H1 (cell line): Measurements from ENCODE around the gene ATP6V1E1. TPM values are rescaled to one million over a fixed set of nuclear protein-coding genes. Genes with fewer than 3 reads are reported as not detected.

ENCODE experiments used
- CTCF ChIA-PET: fragments of 300-600 bp; sonication (Branson Sonifier 250); formaldehyde crosslinking; loops from one replicate; lab custom pipeline; 2021; ENCODE audit not compliant: partially characterized antibody; lab: Charles Lee
- POLR2A ChIA-PET: fragments of 300-600 bp; sonication (Branson Sonifier 250); formaldehyde crosslinking; loops from one replicate; lab custom pipeline; 2021; ENCODE audit warnings: inconsistent platforms; ENCODE audit not compliant: partially characterized antibody; lab: Charles Lee
- DNase-seq, 2 experiments: peaks; one replicate each; pipeline versions ENCODE4 v3.0.0 to v3.0.0-alpha.2; 2010 to 2022; ENCODE audit warnings: low spot score in 2 of 2, low read depth in 1 of 2, mixed read lengths in 1 of 2
- FAIRE-seq: peaks from 2 replicates; lab custom pipeline; 2011; peaks lifted over from hg19 to GRCh38; lab: Jason Lieb, UNC
- H2AFZ ChIP-seq: 2 replicates; pipeline ENCODE4 v1.8.1; 2012; ENCODE audit warnings: low read length, inconsistent platforms
- H2AK5ac ChIP-seq: 2 replicates; pipeline ENCODE4 v1.6.1; 2013; ENCODE audit warnings: low read depth, low read length
- H2BK120ac ChIP-seq: replicated peaks from 2 replicates; pipeline ENCODE3; 2013; ENCODE audit warnings: low read depth, low read length, inconsistent platforms
- H2BK12ac ChIP-seq: 2 replicates; pipeline ENCODE4 v1.6.1; 2013; ENCODE audit warnings: low read depth, low read length
- H2BK15ac ChIP-seq: 2 replicates; pipeline ENCODE4 v1.6.1; 2013; ENCODE audit warnings: low read length
- H2BK20ac ChIP-seq: 2 replicates; pipeline ENCODE4 v1.6.1; 2013; ENCODE audit warnings: low read length
- H2BK5ac ChIP-seq: 2 replicates; pipeline ENCODE4 v1.6.1; 2013; ENCODE audit warnings: low read depth, low read length
- H3K14ac ChIP-seq: 2 replicates; pipeline ENCODE4 v1.6.1; 2013; ENCODE audit warnings: inconsistent platforms; ENCODE audit not compliant: insufficient read length
- H3K18ac ChIP-seq: 2 replicates; pipeline ENCODE4 v1.6.1; 2013; ENCODE audit warnings: low read length; ENCODE audit errors: extremely low read depth
- H3K23ac ChIP-seq: 2 replicates; pipeline ENCODE4 v1.6.1; 2013; ENCODE audit warnings: inconsistent platforms; ENCODE audit not compliant: insufficient read length
- H3K23me2 ChIP-seq: 2 replicates; pipeline ENCODE4 v1.6.1; 2013; ENCODE audit warnings: low read depth, low read length
- H3K27ac ChIP-seq: 2 replicates; pipeline ENCODE4 v1.6.1; 2011; ENCODE audit warnings: low read depth, low read length, inconsistent platforms
- H3K27me3 ChIP-seq, 4 experiments: replicated peaks in 1 of 4; 1 replicate in 1 of 4; 2 replicates in 3 of 4; pipeline versions ENCODE4 v1.6.1 to v1.8.1; 2011 to 2013; ENCODE audit warnings: low read length in 3 of 4, mild to moderate bottlenecking in 3 of 4, inconsistent platforms in 2 of 4, mixed read lengths in 2 of 4, moderate library complexity in 1 of 4; ENCODE audit not compliant: control insufficient read depth in 3 of 4, insufficient read depth in 3 of 4; ENCODE audit errors: extremely low read depth in 1 of 4
- H3K36me3 ChIP-seq, 4 experiments: 2 replicates each; pipeline versions ENCODE4 v1.6.1 to v1.8.1; 2011 to 2013; ENCODE audit warnings: mild to moderate bottlenecking in 4 of 4, low read length in 3 of 4, moderate library complexity in 2 of 4, control low read depth in 1 of 4, inconsistent platforms in 1 of 4; ENCODE audit not compliant: insufficient read depth in 4 of 4, control insufficient read depth in 2 of 4
- H3K4ac ChIP-seq: replicated peaks from 2 replicates; pipeline ENCODE3; 2013; ENCODE audit warnings: low read length, low read depth, mixed read lengths, inconsistent platforms; ENCODE audit not compliant: insufficient read length
- H3K4me1 ChIP-seq, 4 experiments: replicated peaks in 1 of 4; 1 replicate in 1 of 4; 2 replicates in 3 of 4; pipeline versions ENCODE4 v1.6.1 to v1.8.1; 2011 to 2013; ENCODE audit warnings: low read length in 3 of 4, inconsistent platforms in 2 of 4, mixed read lengths in 1 of 4; ENCODE audit not compliant: insufficient read depth in 4 of 4, control insufficient read depth in 3 of 4
- H3K4me2 ChIP-seq, 2 experiments: 2 replicates each; pipeline versions ENCODE4 v1.6.1 to v1.8.1; 2011 to 2013; ENCODE audit warnings: low read depth in 2 of 2, low read length in 2 of 2, control low read depth in 1 of 2, inconsistent platforms in 1 of 2, mild to moderate bottlenecking in 1 of 2; ENCODE audit not compliant: insufficient read depth in 1 of 2
- H3K4me3 ChIP-seq, 4 experiments: fragments of 200-600, 300-600 bp in 1 of 4; sonication (generic), shearing (Covaris generic), sonication (Bioruptor Twin) in 1 of 4; 2 replicates each; pipeline versions ENCODE4 v1.5.1 to v1.8.1; 2011 to 2016; ENCODE audit warnings: low read length in 4 of 4, low read depth in 3 of 4, control low read depth in 2 of 4, inconsistent platforms in 2 of 4, mild to moderate bottlenecking in 2 of 4, mixed read lengths in 1 of 4, moderate library complexity in 1 of 4; ENCODE audit not compliant: insufficient read depth in 2 of 4; ENCODE audit errors: extremely low read depth in 1 of 4
- H3K56ac ChIP-seq: replicated peaks from 2 replicates; pipeline ENCODE3; 2013; ENCODE audit warnings: low read depth, mild to moderate bottlenecking, mixed read lengths, low read length, inconsistent platforms; ENCODE audit not compliant: insufficient read length
- H3K79me1 ChIP-seq: 2 replicates; pipeline ENCODE4 v1.6.1; 2013; ENCODE audit warnings: low read depth, low read length, control low read depth
- H3K79me2 ChIP-seq, 2 experiments: 2 replicates each; pipeline versions ENCODE4 v1.6.1 to v1.8.1; 2012 to 2013; ENCODE audit warnings: low read length in 2 of 2, mild to moderate bottlenecking in 2 of 2, inconsistent platforms in 1 of 2; ENCODE audit not compliant: insufficient read depth in 2 of 2, control insufficient read depth in 1 of 2
- H3K9ac ChIP-seq, 4 experiments: replicated peaks in 1 of 4; 1 replicate in 1 of 4; 2 replicates in 3 of 4; pipeline versions ENCODE4 v1.6.1 to v1.8.1; 2011 to 2013; ENCODE audit warnings: low read depth in 3 of 4, low read length in 3 of 4, control low read depth in 2 of 4, mild to moderate bottlenecking in 2 of 4, moderate library complexity in 2 of 4, inconsistent platforms in 1 of 4; ENCODE audit errors: extremely low read depth in 1 of 4
- H3K9me3 ChIP-seq, 2 experiments: 2 replicates each; pipeline versions ENCODE4 v1.6.1 to v1.8.1; 2012 to 2013; ENCODE audit warnings: mild to moderate bottlenecking in 2 of 2, moderate library complexity in 2 of 2, control low read depth in 1 of 2, inconsistent platforms in 1 of 2, low read depth in 1 of 2, low read length in 1 of 2, mixed read lengths in 1 of 2; ENCODE audit not compliant: insufficient read depth in 2 of 2
- H4K20me1 ChIP-seq, 2 experiments: replicated peaks in 1 of 2; 2 replicates each; pipeline versions ENCODE3 to v1.8.1; 2011 to 2013; ENCODE audit warnings: inconsistent platforms in 2 of 2, low read length in 2 of 2, mild to moderate bottlenecking in 1 of 2; ENCODE audit not compliant: insufficient read depth in 2 of 2, control insufficient read depth in 1 of 2
- H4K5ac ChIP-seq: 2 replicates; pipeline ENCODE4 v1.6.1; 2013; ENCODE audit warnings: low read length, low read depth, mixed read lengths, inconsistent platforms; ENCODE audit not compliant: insufficient read length
- H4K8ac ChIP-seq: 2 replicates; pipeline ENCODE4 v1.8.0; 2013; ENCODE audit warnings: mild to moderate bottlenecking, moderate library complexity, low read length, inconsistent platforms; ENCODE audit not compliant: insufficient read depth; ENCODE audit errors: extremely low read depth
- H4K91ac ChIP-seq: replicated peaks from 2 replicates; pipeline ENCODE3; 2013; ENCODE audit warnings: low read length, mixed read lengths, inconsistent platforms; ENCODE audit not compliant: insufficient read length
- BACH1 ChIP-seq: IDR thresholded peaks from 2 replicates; pipeline ENCODE4 v1.6.1; 2012; ENCODE audit warnings: low read length, improper control_type of control experiment
- CREB1 ChIP-seq: IDR thresholded peaks from 2 replicates; pipeline ENCODE4 v1.6.1; 2012; ENCODE audit warnings: inconsistent platforms
- EP300 ChIP-seq, 2 experiments: IDR thresholded peaks; 1 replicate in 1 of 2; 2 replicates in 1 of 2; pipeline ENCODE4 v1.6.1; 2011 to 2012; ENCODE audit warnings: low read depth in 2 of 2, low read length in 2 of 2, mild to moderate bottlenecking in 2 of 2, borderline replicate concordance in 1 of 2, inconsistent platforms in 1 of 2, moderate library complexity in 1 of 2
- GTF2F1 ChIP-seq: IDR thresholded peaks from 2 replicates; pipeline ENCODE4 v1.6.1; 2012; ENCODE audit warnings: low read depth, low read length, improper control_type of control experiment, borderline replicate concordance
- NRF1 ChIP-seq: IDR thresholded peaks from 2 replicates; pipeline ENCODE4 v1.6.1; 2011; ENCODE audit warnings: mild to moderate bottlenecking, low read depth, low read length, improper control_type of control experiment
- PHF8 ChIP-seq: fragments of 200-600 bp; sonication (generic); conservative IDR thresholded peaks from 2 replicates; pipeline ENCODE4 v1.7.1; 2012; ENCODE audit warnings: low read depth, mild to moderate bottlenecking, inconsistent platforms, low read length, moderate library complexity
- POLR2AphosphoS5 ChIP-seq: IDR thresholded peaks from 2 replicates; pipeline ENCODE4 v1.6.1; 2011; ENCODE audit warnings: low read depth, low read length
- SIN3A ChIP-seq, 2 experiments: IDR thresholded peaks in 1 of 2; conservative IDR thresholded peaks in 1 of 2; 2 replicates each; pipeline ENCODE4 v1.6.1; 2011 to 2012; ENCODE audit warnings: low read length in 2 of 2, improper control_type of control experiment in 1 of 2, low read depth in 1 of 2, mild to moderate bottlenecking in 1 of 2
- SP4 ChIP-seq: IDR thresholded peaks from 2 replicates; pipeline ENCODE4 v1.6.1; 2012; ENCODE audit warnings: low read length, inconsistent platforms
- TAF1 ChIP-seq: IDR thresholded peaks from 2 replicates; pipeline ENCODE4 v1.6.1; 2011; ENCODE audit warnings: mild to moderate bottlenecking, low read depth, low read length
- WGBS, 2 experiments: shearing (Covaris generic) in 1 of 2; methylation state at CpG; one replicate each; pipeline versions ENCODE4 v1.1.6 to v1.1.7; 2013 to 2015; ENCODE audit warnings: low lambda C conversion rate in 2 of 2, mixed read lengths in 2 of 2, inconsistent platforms in 1 of 2, low coverage in 1 of 2, missing lambda C conversion rate in 1 of 2; ENCODE audit not compliant: insufficient replicate concordance in 2 of 2, insufficient coverage in 1 of 2, insufficient read length in 1 of 2; ENCODE audit errors: extremely low coverage in 1 of 2, missing lambda C conversion rate in 1 of 2; 5-methylcytosine and 5-hydroxymethylcytosine counted together
- polyA plus RNA-seq, 7 experiments: library from polyadenylated mRNA; depleted of rRNA in 3 of 7; stranded (reverse) in 5 of 7; unstranded in 2 of 7; fragments of >200 nt in 5 of 7; fragments of 200-250 nt in 2 of 7; gene quantifications; 1 replicate in 5 of 7; 2 replicates in 1 of 7; 4 replicates in 1 of 7; pipeline versions ENCODE4 v1.2.1 to v1.2.3, GENCODE V29; 2011 to 2013; ENCODE audit warnings: missing spikeins in 2 of 7, mixed read lengths in 2 of 7
- total RNA-seq: library from RNA; stranded (reverse); fragmentation: NEBNext Ultra II Directional; extraction: Animal tissue kit (Norgen Biotek cat#: 25700); gene quantifications from 2 replicates; pipeline ENCODE4 v1.2.1, GENCODE V29; 2021

ATP6V1E1 gene
- total and polyA plus RNA-seq, 2 of the 8 experiments (the other 6 are each of a cell fraction or from before 2014, with no cell fraction given) = 80.4 to 88.1 TPM

- Histone ChIP-seq H3K23me2 (peaks cover 2% of the 10 kb centered on the region; the same call in 1 of the 2 replicates), H3K18ac (no peak overlapping the region), H3K14ac (no peak overlapping the region), H3K4ac (no peak overlapping the region), H3K23ac (no peak overlapping the region), H4K91ac (no peak overlapping the region), H2BK15ac (no peak overlapping the region), H2AK5ac (no peak overlapping the region), H2AFZ (no peak overlapping the region), H4K20me1 (peaks cover 0 to under 1% of the 10 kb centered on the region in 2 experiments), H2BK20ac (no peak overlapping the region), H3K4me2 (no peak overlapping the region), H3K27ac (no peak overlapping the region), H4K8ac (no peak overlapping the region), H3K27me3 (no peaks in the 10 kb centered on the region), H2BK120ac (no peak overlapping the region), H3K9me3 (no peaks in the 10 kb centered on the region), H2BK12ac (no peak overlapping the region), H3K36me3 (no peaks in the 10 kb centered on the region), H3K56ac (no peak overlapping the region), H3K79me1 (peaks cover 2% of the 10 kb centered on the region; the same call in 1 of the 2 replicates), H3K4me1 (peaks cover 0 to 6% (median 3%) of the 10 kb centered on the region in 4 experiments; a peak in 3 of 7 replicates), H3K79me2 (peaks cover 0 to 7% of the 10 kb centered on the region in 2 experiments; a peak in 1 of 4 replicates), H2BK5ac (no peak overlapping the region), H4K5ac (no peak overlapping the region), H3K4me3 (no peak overlapping the region), H3K9ac (no peak overlapping the region)
- DNase-seq (no peak), FAIRE-seq (no peak)
- CTCF ChIA-PET = interaction anchor here (1.3 kb wide), 1 partner anchor 10 kb away, joined by 3 read pairs; no protein-coding TSS in a partner anchor
- TF ChIP-seq SIN3A (conservative IDR thresholded peaks at IDR 0.05 in 1 of 2, IDR thresholded peaks at IDR 0.05 in 1 of 2; ENCODE audit: low read depth in 1 of 2, low read length in 2 of 2) (no peak), GTF2F1 (no peak), PHF8 (no peak), NRF1 (no peak), CREB1 (no peak), BACH1 (no peak), TAF1 (no peak), POLR2AphosphoS5 (no peak), EP300 (IDR thresholded peaks at IDR 0.05; ENCODE audit: borderline replicate concordance in 1 of 2, low read depth in 2 of 2, low read length in 2 of 2) (no peak), SP4 (no peak)
- POLR2A ChIA-PET = interaction anchor here (1.1 to 1.8 kb wide), 3 partner anchors 11 to 55 kb away, joined by 3 to 4 read pairs (median 3); no protein-coding TSS in a partner anchor
- WGBS, 2 experiments = 96% methylated on average over 1 of the region's 1 CpG; no CpG with 5 or more reads in 1 of the 2 experiments
These were observed 47.0 kb upstream of the ATP6V1E1 start for GRCh38 chr22:17675584-17675983.
